GM23338 (cell line): ENCODE data around the gene SPN.

Source experiments
- CREB1 ChIP-seq: fragments of 250-450 bp; sonication (Bioruptor Pico); IDR thresholded peaks from 2 replicates; pipeline ENCODE4 v1.5.0; 2020; ENCODE audit warnings: low read depth, mild to moderate bottlenecking, moderate library complexity
- CTCF ChIP-seq, 2 experiments: fragments of 200-600 bp in 1 of 2; sonication (generic) in 1 of 2; conservative IDR thresholded peaks; 2 replicates each; pipeline versions ENCODE4 v1.5.1 to v1.6.1; 2016 to 2017; ENCODE audit warnings: antibody characterized with exemption in 2 of 2, low read depth in 2 of 2, mild to moderate bottlenecking in 2 of 2, moderate library complexity in 1 of 2
- EZH2 ChIP-seq: fragments of 200-600 bp; sonication (generic); IDR thresholded peaks from one replicate; pipeline ENCODE4 v1.8.0; 2017; ENCODE audit warnings: antibody characterized with exemption, mild to moderate bottlenecking, low read depth; ENCODE audit not compliant: unreplicated experiment
- EZH2phosphoT487 ChIP-seq: fragments of 200-600 bp; sonication (generic); IDR thresholded peaks from one replicate; pipeline ENCODE4 v1.8.1; 2018; ENCODE audit warnings: antibody characterized with exemption; ENCODE audit not compliant: unreplicated experiment
- JUNB ChIP-seq: IDR thresholded peaks from one replicate; pipeline ENCODE4 v1.6.1; 2016; ENCODE audit warnings: antibody characterized with exemption; ENCODE audit not compliant: unreplicated experiment
- POLR2AphosphoS5 ChIP-seq: IDR thresholded peaks from 2 replicates; pipeline ENCODE4 v1.6.1; 2016; ENCODE audit warnings: antibody characterized with exemption, low read depth
- REST ChIP-seq: IDR thresholded peaks from one replicate; pipeline ENCODE4 v1.6.1; 2018; ENCODE audit warnings: antibody characterized with exemption; ENCODE audit not compliant: unreplicated experiment
- ZNF114 ChIP-seq: fragments of 250-450 bp; sonication (Bioruptor Pico); IDR thresholded peaks from 2 replicates; pipeline ENCODE4 v1.5.0; 2020; ENCODE audit warnings: mild to moderate bottlenecking, moderate library complexity
- ZNF331 ChIP-seq: fragments of 250-450 bp; sonication (Bioruptor Pico); IDR thresholded peaks from 2 replicates; pipeline ENCODE4 v1.5.0; 2020; ENCODE audit warnings: low read depth, mild to moderate bottlenecking, moderate library complexity
- ZNF462 ChIP-seq: fragments of 250-450 bp; sonication (Bioruptor Pico); IDR thresholded peaks from 2 replicates; pipeline ENCODE4 v1.5.0; 2020; ENCODE audit warnings: mild to moderate bottlenecking, moderate library complexity

GRCh38 chr16:29694384-29695195 is 31.5 kb downstream of the SPN start:
- no peak for TF ChIP-seq CTCF (conservative IDR thresholded peaks at IDR 0.05; ENCODE audit: low read depth in 2 of 2)
- TF ChIP-seq CREB1 (CRISPR knock-in tag) = no peak
- TF ChIP-seq EZH2 = no peak
- no peak for TF ChIP-seq EZH2phosphoT487
- TF ChIP-seq JUNB = no peak
- no peak for TF ChIP-seq POLR2AphosphoS5
- TF ChIP-seq ZNF331 (CRISPR knock-in tag) = no peak
- TF ChIP-seq REST = no peak
- TF ChIP-seq ZNF462 (CRISPR knock-in tag) = no peak
- TF ChIP-seq ZNF114 (CRISPR knock-in tag) = no peak
